GM12878 (cell line): Measurements from ENCODE around the gene RALGAPA2. TPM values are rescaled to one million over a fixed set of nuclear protein-coding genes. Genes with fewer than 3 reads are reported as not detected.

Experiments used
- CBFB ChIP-seq: IDR thresholded peaks from 2 replicates; pipeline ENCODE4 v1.6.1; 2016; ENCODE audit warnings: antibody characterized with exemption, low read depth
- GABPA ChIP-seq: IDR thresholded peaks from 2 replicates; pipeline ENCODE4 v1.6.1; 2014; ENCODE audit warnings: antibody characterized with exemption, low read depth, mild to moderate bottlenecking, inconsistent platforms
- MYC ChIP-seq: IDR thresholded peaks from 2 replicates; pipeline ENCODE4 v1.6.1; 2011; ENCODE audit warnings: mild to moderate bottlenecking, low read length, moderate library complexity, inconsistent platforms; ENCODE audit not compliant: insufficient read depth, insufficient replicate concordance, insufficient read length, severe bottlenecking
- NFYA ChIP-seq: IDR thresholded peaks from 2 replicates; pipeline ENCODE4 v1.6.1; 2011; ENCODE audit warnings: low read depth, mild to moderate bottlenecking, low read length, improper control_type of control experiment, borderline replicate concordance
- NRF1 ChIP-seq: conservative IDR thresholded peaks from 2 replicates; pipeline ENCODE4 v1.6.1; 2011; ENCODE audit warnings: mild to moderate bottlenecking, low read depth, low read length, improper control_type of control experiment
- POU2F2 ChIP-seq: IDR thresholded peaks from 3 replicates; pipeline ENCODE4 v1.6.1; 2011; ENCODE audit warnings: low read depth, mild to moderate bottlenecking, low read length, borderline replicate concordance
- polyA plus RNA-seq, 11 experiments: library from polyadenylated mRNA; depleted of rRNA in 4 of 11; unstranded in 6 of 11; stranded (reverse) in 5 of 11; fragments of >200 nt; fragmentation: Nextera tagmentation in 4 of 11; fragmentation: Illumina TruSeq in 1 of 11; extraction: Ambion mirVana in 4 of 11; extraction: Trizol in 1 of 11; gene quantifications; 1 replicate in 1 of 11; 2 replicates in 10 of 11; pipeline versions ENCODE4 v1.2.1 to v1.2.3, GENCODE V29; 2011 to 2016; ENCODE audit warnings: inconsistent platforms in 2 of 11, missing spikeins in 2 of 11, low read depth in 1 of 11
- total RNA-seq, 4 experiments: library from RNA; depleted of rRNA in 3 of 4; stranded (reverse); fragments of >200 nt in 3 of 4; fragmentation: Illumina TruSeq in 1 of 4; extraction: Trizol in 1 of 4; gene quantifications; 2 replicates each; pipeline versions ENCODE4 v1.2.1 to v1.2.3, GENCODE V29; 2013 to 2021
- TF ChIP-seq, protein P1 (sequence below): fragments of 450-650 bp; IDR thresholded peaks from 2 replicates; pipeline ENCODE4 v1.6.1; 2018; ENCODE audit warnings: mild to moderate bottlenecking, low read depth, moderate library complexity; ENCODE audit not compliant: partially characterized antibody
- TF ChIP-seq, protein P2 (sequence below): fragments of 450-650 bp; IDR thresholded peaks from 2 replicates; pipeline ENCODE4 v1.6.1; 2017; ENCODE audit warnings: mild to moderate bottlenecking, moderate library complexity
- TF ChIP-seq, protein P3 (sequence below): IDR thresholded peaks from 2 replicates; pipeline ENCODE4 v1.6.1; 2011; ENCODE audit warnings: borderline replicate concordance, low read depth, mild to moderate bottlenecking, moderate library complexity, low read length; ENCODE audit not compliant: insufficient read depth, poor library complexity, severe bottlenecking
- TF ChIP-seq, protein P4 (sequence below): IDR thresholded peaks from 2 replicates; pipeline ENCODE4 v1.6.1; 2012; ENCODE audit warnings: improper control_type of control experiment, low read depth, low read length; ENCODE audit not compliant: insufficient replicate concordance

Gene RALGAPA2
- total and polyA plus RNA-seq, 10 of the 15 experiments (the other 5 are each of a cell fraction or from before 2014, with no cell fraction given) = 2.9 to 29.4 (median 19.6) TPM

DNA sequence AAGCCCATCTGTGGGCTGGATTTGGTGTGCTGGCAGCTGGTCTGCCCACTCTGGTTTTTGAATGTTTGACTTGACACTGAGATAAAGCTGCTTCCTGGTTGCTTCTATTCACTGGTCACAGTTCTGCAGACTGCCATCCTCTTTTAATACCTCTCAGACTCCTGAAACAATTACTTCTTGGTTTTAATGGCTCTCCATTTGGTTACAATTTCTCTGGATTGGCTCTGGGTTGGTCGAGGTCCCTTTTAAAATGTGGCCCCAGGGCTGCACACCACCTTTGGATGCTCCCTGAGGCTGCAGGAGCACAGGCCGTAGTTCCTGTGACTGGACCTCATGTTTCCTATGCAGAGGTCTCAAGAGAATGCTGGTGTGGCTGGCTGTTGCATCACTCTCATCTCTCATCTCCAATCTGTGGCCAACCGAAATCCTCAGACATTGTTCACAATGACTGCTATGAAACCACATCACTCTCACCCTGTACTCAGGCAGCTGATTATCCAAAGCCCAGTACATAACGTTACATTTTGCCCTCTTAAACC lies 246.0 kb downstream of the RALGAPA2 start (continued):
- TF ChIP-seq, protein P1, sequence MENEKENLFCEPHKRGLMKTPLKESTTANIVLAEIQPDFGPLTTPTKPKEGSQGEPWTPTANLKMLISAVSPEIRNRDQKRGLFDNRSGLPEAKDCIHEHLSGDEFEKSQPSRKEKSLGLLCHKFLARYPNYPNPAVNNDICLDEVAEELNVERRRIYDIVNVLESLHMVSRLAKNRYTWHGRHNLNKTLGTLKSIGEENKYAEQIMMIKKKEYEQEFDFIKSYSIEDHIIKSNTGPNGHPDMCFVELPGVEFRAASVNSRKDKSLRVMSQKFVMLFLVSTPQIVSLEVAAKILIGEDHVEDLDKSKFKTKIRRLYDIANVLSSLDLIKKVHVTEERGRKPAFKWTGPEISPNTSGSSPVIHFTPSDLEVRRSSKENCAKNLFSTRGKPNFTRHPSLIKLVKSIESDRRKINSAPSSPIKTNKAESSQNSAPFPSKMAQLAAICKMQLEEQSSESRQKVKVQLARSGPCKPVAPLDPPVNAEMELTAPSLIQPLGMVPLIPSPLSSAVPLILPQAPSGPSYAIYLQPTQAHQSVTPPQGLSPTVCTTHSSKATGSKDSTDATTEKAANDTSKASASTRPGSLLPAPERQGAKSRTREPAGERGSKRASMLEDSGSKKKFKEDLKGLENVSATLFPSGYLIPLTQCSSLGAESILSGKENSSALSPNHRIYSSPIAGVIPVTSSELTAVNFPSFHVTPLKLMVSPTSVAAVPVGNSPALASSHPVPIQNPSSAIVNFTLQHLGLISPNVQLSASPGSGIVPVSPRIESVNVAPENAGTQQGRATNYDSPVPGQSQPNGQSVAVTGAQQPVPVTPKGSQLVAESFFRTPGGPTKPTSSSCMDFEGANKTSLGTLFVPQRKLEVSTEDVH = no peak
- TF ChIP-seq, protein P2, sequence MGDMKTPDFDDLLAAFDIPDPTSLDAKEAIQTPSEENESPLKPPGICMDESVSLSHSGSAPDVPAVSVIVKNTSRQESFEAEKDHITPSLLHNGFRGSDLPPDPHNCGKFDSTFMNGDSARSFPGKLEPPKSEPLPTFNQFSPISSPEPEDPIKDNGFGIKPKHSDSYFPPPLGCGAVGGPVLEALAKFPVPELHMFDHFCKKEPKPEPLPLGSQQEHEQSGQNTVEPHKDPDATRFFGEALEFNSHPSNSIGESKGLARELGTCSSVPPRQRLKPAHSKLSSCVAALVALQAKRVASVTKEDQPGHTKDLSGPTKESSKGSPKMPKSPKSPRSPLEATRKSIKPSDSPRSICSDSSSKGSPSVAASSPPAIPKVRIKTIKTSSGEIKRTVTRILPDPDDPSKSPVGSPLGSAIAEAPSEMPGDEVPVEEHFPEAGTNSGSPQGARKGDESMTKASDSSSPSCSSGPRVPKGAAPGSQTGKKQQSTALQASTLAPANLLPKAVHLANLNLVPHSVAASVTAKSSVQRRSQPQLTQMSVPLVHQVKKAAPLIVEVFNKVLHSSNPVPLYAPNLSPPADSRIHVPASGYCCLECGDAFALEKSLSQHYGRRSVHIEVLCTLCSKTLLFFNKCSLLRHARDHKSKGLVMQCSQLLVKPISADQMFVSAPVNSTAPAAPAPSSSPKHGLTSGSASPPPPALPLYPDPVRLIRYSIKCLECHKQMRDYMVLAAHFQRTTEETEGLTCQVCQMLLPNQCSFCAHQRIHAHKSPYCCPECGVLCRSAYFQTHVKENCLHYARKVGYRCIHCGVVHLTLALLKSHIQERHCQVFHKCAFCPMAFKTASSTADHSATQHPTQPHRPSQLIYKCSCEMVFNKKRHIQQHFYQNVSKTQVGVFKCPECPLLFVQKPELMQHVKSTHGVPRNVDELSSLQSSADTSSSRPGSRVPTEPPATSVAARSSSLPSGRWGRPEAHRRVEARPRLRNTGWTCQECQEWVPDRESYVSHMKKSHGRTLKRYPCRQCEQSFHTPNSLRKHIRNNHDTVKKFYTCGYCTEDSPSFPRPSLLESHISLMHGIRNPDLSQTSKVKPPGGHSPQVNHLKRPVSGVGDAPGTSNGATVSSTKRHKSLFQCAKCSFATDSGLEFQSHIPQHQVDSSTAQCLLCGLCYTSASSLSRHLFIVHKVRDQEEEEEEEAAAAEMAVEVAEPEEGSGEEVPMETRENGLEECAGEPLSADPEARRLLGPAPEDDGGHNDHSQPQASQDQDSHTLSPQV = no peak
- TF ChIP-seq, protein P3, sequence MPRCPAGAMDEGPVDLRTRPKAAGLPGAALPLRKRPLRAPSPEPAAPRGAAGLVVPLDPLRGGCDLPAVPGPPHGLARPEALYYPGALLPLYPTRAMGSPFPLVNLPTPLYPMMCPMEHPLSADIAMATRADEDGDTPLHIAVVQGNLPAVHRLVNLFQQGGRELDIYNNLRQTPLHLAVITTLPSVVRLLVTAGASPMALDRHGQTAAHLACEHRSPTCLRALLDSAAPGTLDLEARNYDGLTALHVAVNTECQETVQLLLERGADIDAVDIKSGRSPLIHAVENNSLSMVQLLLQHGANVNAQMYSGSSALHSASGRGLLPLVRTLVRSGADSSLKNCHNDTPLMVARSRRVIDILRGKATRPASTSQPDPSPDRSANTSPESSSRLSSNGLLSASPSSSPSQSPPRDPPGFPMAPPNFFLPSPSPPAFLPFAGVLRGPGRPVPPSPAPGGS = peak; percentile 22
- TF ChIP-seq CBFB (peak; percentile 91), POU2F2 (peak; percentile 60; the same call in 1 of the 3 replicates), MYC (no peak), NRF1 (no peak), GABPA (0 out of 2 replicates have a peak, but pooled peaks have one; percentile 18), NFYA (no peak)
- TF ChIP-seq, protein P4, sequence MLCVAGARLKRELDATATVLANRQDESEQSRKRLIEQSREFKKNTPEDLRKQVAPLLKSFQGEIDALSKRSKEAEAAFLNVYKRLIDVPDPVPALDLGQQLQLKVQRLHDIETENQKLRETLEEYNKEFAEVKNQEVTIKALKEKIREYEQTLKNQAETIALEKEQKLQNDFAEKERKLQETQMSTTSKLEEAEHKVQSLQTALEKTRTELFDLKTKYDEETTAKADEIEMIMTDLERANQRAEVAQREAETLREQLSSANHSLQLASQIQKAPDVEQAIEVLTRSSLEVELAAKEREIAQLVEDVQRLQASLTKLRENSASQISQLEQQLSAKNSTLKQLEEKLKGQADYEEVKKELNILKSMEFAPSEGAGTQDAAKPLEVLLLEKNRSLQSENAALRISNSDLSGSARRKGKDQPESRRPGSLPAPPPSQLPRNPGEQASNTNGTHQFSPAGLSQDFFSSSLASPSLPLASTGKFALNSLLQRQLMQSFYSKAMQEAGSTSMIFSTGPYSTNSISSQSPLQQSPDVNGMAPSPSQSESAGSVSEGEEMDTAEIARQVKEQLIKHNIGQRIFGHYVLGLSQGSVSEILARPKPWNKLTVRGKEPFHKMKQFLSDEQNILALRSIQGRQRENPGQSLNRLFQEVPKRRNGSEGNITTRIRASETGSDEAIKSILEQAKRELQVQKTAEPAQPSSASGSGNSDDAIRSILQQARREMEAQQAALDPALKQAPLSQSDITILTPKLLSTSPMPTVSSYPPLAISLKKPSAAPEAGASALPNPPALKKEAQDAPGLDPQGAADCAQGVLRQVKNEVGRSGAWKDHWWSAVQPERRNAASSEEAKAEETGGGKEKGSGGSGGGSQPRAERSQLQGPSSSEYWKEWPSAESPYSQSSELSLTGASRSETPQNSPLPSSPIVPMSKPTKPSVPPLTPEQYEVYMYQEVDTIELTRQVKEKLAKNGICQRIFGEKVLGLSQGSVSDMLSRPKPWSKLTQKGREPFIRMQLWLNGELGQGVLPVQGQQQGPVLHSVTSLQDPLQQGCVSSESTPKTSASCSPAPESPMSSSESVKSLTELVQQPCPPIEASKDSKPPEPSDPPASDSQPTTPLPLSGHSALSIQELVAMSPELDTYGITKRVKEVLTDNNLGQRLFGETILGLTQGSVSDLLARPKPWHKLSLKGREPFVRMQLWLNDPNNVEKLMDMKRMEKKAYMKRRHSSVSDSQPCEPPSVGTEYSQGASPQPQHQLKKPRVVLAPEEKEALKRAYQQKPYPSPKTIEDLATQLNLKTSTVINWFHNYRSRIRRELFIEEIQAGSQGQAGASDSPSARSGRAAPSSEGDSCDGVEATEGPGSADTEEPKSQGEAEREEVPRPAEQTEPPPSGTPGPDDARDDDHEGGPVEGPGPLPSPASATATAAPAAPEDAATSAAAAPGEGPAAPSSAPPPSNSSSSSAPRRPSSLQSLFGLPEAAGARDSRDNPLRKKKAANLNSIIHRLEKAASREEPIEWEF = no peak
